ENCODE data around the gene UBQLN4. TPM values are rescaled to one million over a fixed set of nuclear protein-coding genes. Genes with fewer than 3 reads are reported as not detected.
"Not testable (repeated sequence)": the region's sequence is repeated elsewhere in the genome, so short reads cannot be mapped to it uniquely, and the experiment has no call there.

Gene UBQLN4
- polyA plus RNA-seq, 1 of the 3 experiments (the other 2 are of a cell fraction), result 37.0 TPM

GRCh38 chr1:156071332-156071816 is 17.8 kb upstream of the UBQLN4 start:
- Histone ChIP-seq H3K36me3 (replicated peaks in 1 of 2; ENCODE audit: control insufficient read depth in 1 of 2, insufficient read depth in 2 of 2, low read length in 1 of 2) (peaks cover 6 to 38% of the 10 kb centered on the region in 2 experiments), H3F3A (replicated peaks; ENCODE audit: insufficient read depth) (peaks cover 34% of the 10 kb centered on the region), H3K79me2 (ENCODE audit: insufficient read depth) (peaks cover 25% of the 10 kb centered on the region), H3K4me1 (ENCODE audit: control insufficient read depth in 1 of 2, insufficient read depth in 2 of 2, low read depth in 1 of 2, low read length in 1 of 2) (peaks cover 0 to 36% of the 10 kb centered on the region in 2 experiments; a peak in 2 of 4 replicates), H4K20me1 (ENCODE audit: insufficient read depth) (peaks cover 39% of the 10 kb centered on the region)
- H3K4me2 ChIP-seq; H3K27ac ChIP-seq (ENCODE audit: low read depth in 2 of 2, low read length in 1 of 2); H3K4me3 ChIP-seq (ENCODE audit: low read depth in 2 of 2, low read length in 1 of 2); DNase-seq; H3K9me3 ChIP-seq; H2AFZ ChIP-seq (ENCODE audit: low read depth); H3K27me3 ChIP-seq (ENCODE audit: insufficient read depth); H3K9me2 ChIP-seq; H3K9ac ChIP-seq: not testable (repeated sequence)
- ChIA-PET CTCF (interaction anchor here (1.1 to 1.4 kb wide), 3 partner anchors 11 to 48 kb away, joined by 3 to 4 read pairs (median 4); no protein-coding TSS in a partner anchor), POLR2A (interaction anchor here (1.1 kb wide), 1 partner anchor 10 kb away, joined by 3 read pairs; no protein-coding TSS in a partner anchor)
- 90% methylated on average over 4 of the region's 7 CpGs for WGBS (ENCODE audit: low lambda C conversion rate)

DNA sequence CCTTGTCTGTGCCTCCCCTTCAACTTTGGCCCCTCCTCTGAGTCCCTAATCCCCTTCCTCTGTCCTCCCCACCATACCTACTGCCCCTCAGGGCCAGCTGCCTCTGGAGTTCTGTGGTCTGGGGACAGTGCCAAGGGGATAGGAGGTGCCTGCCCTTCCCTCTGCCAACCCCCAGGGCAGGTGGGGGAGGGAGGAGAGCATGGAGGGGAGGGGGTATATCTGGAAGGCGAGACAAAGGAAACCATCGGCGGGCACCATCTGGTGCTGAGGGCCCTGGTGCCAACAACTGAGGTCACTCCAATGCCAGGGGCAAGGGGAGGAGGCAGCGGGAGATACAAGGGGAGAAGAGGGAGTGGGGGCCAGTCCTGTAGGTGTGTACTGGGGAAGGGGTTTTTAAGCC is 16.9 kb upstream of the UBQLN4 start:
- Histone ChIP-seq H3K9me3 (no peaks in the 10 kb centered on the region), H3K4me3 (ENCODE audit: low read depth in 2 of 2, low read length in 1 of 2) (no peak overlapping the region), H3K9me2 (no peaks in the 10 kb centered on the region), H3K9ac (no peak overlapping the region), H3K4me1 (ENCODE audit: control insufficient read depth in 1 of 2, insufficient read depth in 2 of 2, low read depth in 1 of 2, low read length in 1 of 2) (peaks cover 0 to 31% of the 10 kb centered on the region in 2 experiments; a peak in 2 of 4 replicates), H3K79me2 (ENCODE audit: insufficient read depth) (peaks cover 17% of the 10 kb centered on the region), H3K4me2 (no peak overlapping the region), H3K27ac (ENCODE audit: low read depth in 2 of 2, low read length in 1 of 2) (peak overlapping the region in 1 of 2 experiments; percentile 76; a peak in 2 of 4 replicates), H4K20me1 (ENCODE audit: insufficient read depth) (peaks cover 31% of the 10 kb centered on the region), H3K36me3 (replicated peaks in 1 of 2; ENCODE audit: control insufficient read depth in 1 of 2, insufficient read depth in 2 of 2, low read length in 1 of 2) (peaks cover 6 to 29% of the 10 kb centered on the region in 2 experiments), H3K27me3 (ENCODE audit: insufficient read depth) (no peaks in the 10 kb centered on the region), H3F3A (replicated peaks; ENCODE audit: insufficient read depth) (peaks cover 37% of the 10 kb centered on the region), H2AFZ (ENCODE audit: low read depth) (no peak overlapping the region)
- DNase-seq, result peak; percentile 88
- ChIA-PET CTCF (interaction anchor here (0.8 to 1.9 kb wide), 7 partner anchors 9 to 57 kb away, joined by 3 to 7 read pairs (median 4); no protein-coding TSS in a partner anchor), POLR2A (interaction anchor here (0.7 to 1.4 kb wide), 3 partner anchors 9 to 172 kb away, joined by 3 to 7 read pairs (median 3); no protein-coding TSS in a partner anchor)
- TF ChIP-seq YY1 (IDR thresholded peaks at IDR 0.05; ENCODE audit: low read depth) (no peak), FOXM1 (IDR thresholded peaks at IDR 0.05; ENCODE audit: low read depth) (no peak), EP300 (IDR thresholded peaks at IDR 0.05; ENCODE audit: borderline replicate concordance in 1 of 2, low read depth in 1 of 2, low read length in 1 of 2) (no peak), NRF1 (IDR thresholded peaks at IDR 0.05; ENCODE audit: low read depth, low read length) (no peak), USF2 (IDR thresholded peaks at IDR 0.05; ENCODE audit: borderline replicate concordance, low read depth, low read length) (no peak), MEF2A (IDR thresholded peaks at IDR 0.05; ENCODE audit: borderline replicate concordance, low read depth) (no peak), IRF3 (IDR thresholded peaks at IDR 0.05; ENCODE audit: low read depth, low read length) (no peak), SMC3 (IDR thresholded peaks at IDR 0.05; ENCODE audit: low read depth, low read length) (no peak), RCOR1 (IDR thresholded peaks at IDR 0.05; ENCODE audit: low read length) (no peak), ZBTB33 (IDR thresholded peaks at IDR 0.05; ENCODE audit: borderline replicate concordance, low read depth) (no peak), MXI1 (IDR thresholded peaks at IDR 0.05; ENCODE audit: low read depth, low read length) (0 out of 2 replicates have a peak, but pooled peaks have one; percentile 22), RFX5 (IDR thresholded peaks at IDR 0.05; ENCODE audit: low read length) (no peak), CHD2 (IDR thresholded peaks at IDR 0.05; ENCODE audit: low read length, partially characterized antibody) (peak; percentile 56), POLR2AphosphoS5 (IDR thresholded peaks at IDR 0.05; ENCODE audit: low read depth, low read length) (no peak; the same call in 1 of the 2 replicates), SIN3A (IDR thresholded peaks at IDR 0.05; ENCODE audit: borderline replicate concordance, low read depth, low read length) (no peak), FOXJ3 (CRISPR knock-in tag; IDR thresholded peaks at IDR 0.05) (peak; percentile 47; the same call in 1 of the 2 replicates)
- TF ChIP-seq, protein P1, sequence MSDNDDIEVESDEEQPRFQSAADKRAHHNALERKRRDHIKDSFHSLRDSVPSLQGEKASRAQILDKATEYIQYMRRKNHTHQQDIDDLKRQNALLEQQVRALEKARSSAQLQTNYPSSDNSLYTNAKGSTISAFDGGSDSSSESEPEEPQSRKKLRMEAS (IDR thresholded peaks at IDR 0.05; ENCODE audit: low read depth), result no peak
- WGBS (ENCODE audit: low lambda C conversion rate), result 49% methylated on average over 4 of the region's 4 CpGs
